ENCODE measurements around the gene CYP2A6.

CYP2A6 gene

DNA sequence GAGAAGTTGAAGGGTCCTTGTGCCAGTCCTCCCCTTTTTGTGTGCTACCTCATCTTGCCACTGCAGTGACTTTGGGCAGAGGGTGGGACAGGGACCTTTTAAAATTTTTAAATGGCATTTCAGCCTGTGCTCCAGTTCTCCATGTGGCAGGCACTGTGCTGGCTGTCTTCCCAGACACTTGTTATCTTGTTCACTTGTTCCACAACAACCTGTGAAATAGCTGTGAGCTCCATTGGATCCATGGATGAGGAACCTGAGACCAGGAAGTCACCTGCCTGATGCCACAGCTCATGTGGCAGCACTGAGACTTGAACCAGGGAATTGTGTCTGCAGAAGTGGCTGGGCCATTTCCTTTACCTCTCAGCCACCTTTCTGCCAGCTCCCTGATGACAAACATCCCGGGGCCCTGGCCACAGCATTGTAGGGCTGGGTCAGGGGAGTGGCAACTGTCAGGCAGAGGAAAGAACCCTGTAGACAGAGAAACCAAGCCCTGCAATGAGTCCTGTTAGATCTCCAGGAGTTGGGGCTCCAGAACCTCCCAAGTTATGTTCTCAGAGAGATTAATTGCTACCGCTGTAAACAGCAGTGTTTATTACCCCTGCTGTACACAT is 44.9 kb downstream of the CYP2A6 start:
- peak overlapping the region; percentile 56 for H3K27ac ChIP-seq
- no peak for TF ChIP-seq ZFX (IDR thresholded peaks at IDR 0.05; ENCODE audit: borderline replicate concordance)
- TF ChIP-seq, protein P1, sequence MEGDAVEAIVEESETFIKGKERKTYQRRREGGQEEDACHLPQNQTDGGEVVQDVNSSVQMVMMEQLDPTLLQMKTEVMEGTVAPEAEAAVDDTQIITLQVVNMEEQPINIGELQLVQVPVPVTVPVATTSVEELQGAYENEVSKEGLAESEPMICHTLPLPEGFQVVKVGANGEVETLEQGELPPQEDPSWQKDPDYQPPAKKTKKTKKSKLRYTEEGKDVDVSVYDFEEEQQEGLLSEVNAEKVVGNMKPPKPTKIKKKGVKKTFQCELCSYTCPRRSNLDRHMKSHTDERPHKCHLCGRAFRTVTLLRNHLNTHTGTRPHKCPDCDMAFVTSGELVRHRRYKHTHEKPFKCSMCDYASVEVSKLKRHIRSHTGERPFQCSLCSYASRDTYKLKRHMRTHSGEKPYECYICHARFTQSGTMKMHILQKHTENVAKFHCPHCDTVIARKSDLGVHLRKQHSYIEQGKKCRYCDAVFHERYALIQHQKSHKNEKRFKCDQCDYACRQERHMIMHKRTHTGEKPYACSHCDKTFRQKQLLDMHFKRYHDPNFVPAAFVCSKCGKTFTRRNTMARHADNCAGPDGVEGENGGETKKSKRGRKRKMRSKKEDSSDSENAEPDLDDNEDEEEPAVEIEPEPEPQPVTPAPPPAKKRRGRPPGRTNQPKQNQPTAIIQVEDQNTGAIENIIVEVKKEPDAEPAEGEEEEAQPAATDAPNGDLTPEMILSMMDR (IDR thresholded peaks at IDR 0.05) = no peak

DNA sequence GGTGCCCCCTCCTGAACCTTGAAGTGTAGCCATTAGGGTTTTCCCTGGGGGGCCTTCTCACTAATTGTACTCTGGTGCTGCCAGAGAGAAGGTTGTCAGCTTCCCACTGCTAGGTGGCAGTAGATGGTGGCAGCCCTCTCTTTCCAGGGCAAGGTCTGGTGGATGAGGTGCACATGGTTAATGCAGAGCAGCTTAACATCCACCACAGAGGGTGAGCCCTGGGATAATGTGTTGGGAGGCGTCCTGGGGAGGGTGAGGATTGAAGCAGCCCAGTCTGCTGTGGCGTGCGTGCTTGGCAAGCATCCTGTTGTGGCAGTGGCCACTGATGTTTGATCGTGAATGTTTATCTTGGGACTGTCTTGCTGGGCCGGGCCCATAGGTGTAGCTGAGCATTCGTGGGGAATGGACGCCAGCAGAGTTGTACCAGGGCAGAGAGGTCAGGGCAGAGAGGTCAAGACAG is 45.4 kb downstream of the CYP2A6 start:
- peak overlapping the region; percentile 56 for H3K27ac ChIP-seq
- TF ChIP-seq, protein P1 (IDR thresholded peaks at IDR 0.05) = peak; percentile 47
- no peak for TF ChIP-seq ZFX (IDR thresholded peaks at IDR 0.05; ENCODE audit: borderline replicate concordance)

DNA sequence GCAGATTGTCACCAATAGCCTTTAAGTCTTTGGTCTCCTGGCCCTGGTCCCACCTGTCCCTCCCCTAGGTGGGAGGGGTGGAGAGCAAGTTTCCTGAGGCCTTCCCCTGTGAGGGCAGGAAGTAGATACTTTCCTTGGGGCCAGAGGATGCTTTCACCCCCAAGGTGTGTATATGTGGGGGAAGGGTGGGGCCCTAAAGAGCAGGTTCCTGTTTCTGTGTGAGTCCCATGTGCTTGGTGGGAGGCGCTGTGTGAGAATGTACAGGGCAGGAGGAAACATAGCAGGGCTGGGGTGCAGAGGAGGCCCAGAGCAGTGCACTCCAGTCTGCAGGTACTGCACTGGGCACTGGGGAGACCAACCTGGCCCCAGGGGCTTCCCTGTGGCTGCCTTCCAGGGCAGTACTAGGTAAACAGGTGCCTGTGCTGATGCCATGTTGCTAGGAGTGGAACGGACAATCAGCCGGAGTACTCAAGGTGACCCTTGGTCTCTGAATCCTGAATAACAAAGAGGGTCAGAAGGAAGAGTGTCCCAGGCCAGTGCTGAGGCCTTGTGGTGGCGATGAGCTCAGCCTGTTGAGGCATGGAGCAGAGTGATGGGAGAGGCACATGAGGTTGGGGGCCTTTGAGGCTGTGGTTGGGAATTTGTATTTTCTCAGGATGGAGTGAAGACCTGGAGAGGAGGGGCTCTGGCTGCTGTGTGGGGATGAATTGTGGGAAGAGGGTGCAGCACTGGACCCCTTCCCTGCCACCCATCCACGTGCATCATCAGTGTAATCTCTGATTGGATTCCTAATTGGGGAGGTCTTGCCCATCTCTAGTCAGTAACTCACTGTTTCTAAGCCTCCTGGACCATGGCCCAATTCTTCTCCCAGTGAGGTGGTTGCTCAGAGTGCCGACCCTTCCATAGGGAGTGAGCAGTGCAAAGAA is 46.1 kb downstream of the CYP2A6 start:
- H3K27ac ChIP-seq = peak overlapping the region; percentile 56
- TF ChIP-seq, protein P1 (IDR thresholded peaks at IDR 0.05) = no peak
- TF ChIP-seq ZFX (IDR thresholded peaks at IDR 0.05; ENCODE audit: borderline replicate concordance) = no peak

DNA sequence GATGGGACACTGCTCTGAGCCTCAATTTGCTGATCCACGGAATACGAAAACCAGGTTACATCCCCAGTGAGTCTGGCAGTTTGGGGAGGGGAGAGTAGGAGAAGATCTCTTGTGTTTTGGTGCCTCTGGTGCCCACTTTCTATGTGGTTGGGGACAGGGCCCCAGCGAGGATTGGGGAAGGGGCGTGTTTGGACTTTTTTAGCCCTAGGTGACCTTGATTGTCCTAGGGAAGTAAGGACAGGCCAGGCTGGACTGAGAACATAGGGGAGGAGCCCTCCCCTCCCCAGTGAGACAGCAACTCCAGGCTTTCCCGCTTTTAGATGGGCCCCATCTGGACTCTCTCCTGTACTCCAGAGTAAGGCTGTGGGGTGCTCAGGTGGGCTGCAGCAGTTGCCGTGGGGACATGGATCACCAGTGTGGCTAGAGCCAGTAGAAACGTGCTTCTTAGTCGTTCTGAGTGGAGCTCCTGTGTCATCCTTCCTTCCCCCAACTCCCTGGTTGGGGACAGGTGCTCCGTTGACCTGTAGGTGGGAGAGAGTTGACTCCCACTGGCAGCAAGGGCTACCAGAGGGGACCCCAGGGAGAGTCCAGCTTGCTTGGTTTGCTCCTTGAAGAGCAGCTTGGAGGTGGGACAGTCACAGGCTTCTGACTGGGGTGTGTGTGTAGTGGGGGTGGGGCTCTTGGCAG is 46.9 kb downstream of the CYP2A6 start:
- TF ChIP-seq, protein P1 (IDR thresholded peaks at IDR 0.05) = no peak
- no peak for TF ChIP-seq ZFX (IDR thresholded peaks at IDR 0.05; ENCODE audit: borderline replicate concordance)
- peak overlapping the region; percentile 56 for H3K27ac ChIP-seq

DNA sequence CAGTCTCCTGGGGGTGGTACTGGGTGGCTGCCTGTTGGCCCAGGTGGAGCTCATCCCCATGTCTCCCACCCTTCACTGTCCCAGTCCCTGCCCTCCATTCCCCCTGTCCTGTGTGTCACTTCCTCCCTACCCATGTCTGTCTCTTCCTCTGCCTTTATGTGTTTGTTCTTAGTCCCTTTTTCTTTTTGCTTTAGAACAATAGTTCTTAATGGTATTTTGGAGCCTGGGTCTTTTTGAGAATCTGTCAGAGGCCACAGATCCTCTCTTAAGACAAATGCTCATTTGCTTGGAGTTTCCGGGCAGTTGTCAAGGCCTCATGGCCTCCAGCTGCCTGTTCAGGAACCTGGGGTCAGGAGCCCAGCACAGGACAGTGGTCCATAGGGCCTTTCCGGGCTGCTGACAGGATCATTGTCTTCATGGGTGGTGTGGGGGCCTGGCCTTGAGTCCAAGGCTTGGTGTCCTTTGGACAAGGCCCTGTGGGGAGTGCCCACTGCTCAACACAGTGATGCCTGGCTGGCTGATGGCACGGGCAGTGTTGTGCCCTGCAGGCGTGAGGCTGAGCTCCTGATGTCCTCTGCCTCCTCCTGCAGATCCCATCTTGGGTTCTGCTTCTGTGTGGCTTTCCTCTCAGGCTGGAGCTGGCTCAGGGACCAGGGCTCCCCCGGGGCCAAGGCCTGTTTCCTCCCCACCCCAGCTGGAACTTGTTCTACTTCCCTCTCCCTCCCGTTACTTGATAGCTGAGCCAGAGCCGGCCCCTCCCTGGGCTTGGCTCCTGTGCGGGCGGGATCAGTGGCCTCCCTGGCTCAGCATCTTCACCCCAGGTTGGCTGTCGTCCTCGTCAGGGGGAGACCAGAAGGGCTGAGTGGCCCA is 47.7 kb downstream of the CYP2A6 start:
- TF ChIP-seq ZFX (IDR thresholded peaks at IDR 0.05; ENCODE audit: borderline replicate concordance) = no peak
- TF ChIP-seq, protein P1 (IDR thresholded peaks at IDR 0.05) = no peak
- H3K27ac ChIP-seq = peak overlapping the region; percentile 56

DNA sequence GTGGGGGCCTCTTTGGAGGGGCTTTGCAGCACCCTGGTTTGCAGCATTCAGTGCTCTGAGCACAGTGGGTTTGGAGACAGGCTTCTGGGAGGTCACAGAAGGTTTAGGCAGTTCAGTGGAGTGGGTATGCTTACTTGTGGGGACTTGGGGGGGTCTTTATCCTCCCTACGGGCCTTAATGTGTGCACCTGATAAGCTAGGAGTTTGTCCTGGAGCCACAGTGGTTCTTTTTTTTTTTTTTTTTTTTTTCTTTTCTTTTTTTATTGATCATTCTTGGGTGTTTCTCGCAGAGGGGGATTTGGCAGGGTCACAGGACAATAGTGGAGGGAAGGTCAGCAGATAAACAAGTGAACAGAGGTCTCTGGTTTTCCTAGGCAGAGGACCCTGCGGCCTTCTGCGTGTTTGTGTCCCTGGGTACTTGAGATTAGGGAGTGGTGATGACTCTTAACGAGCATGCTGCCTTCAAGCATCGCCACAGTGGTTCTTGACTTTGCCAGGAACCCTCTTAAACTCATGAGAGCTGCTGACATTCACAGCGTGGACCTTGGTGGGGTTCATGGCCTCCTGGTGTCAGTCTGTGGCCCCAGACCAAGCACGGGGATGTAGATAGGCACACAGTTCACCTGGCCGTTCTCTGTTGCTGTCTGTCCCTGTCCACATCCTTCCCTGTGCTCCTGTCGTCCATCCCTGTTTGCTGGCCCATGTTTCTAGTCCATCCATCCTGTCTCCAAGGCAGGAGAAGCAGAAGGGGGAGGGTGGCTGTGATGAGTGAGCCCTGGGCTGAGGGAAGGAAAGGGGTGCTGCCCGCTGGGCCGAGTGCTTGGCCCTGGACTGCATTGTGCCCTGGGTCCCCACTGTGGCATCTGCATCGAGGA is 48.6 kb downstream of the CYP2A6 start:
- peak overlapping the region; percentile 56 for H3K27ac ChIP-seq
- TF ChIP-seq, protein P1 (IDR thresholded peaks at IDR 0.05) = no peak
- TF ChIP-seq ZFX (IDR thresholded peaks at IDR 0.05; ENCODE audit: borderline replicate concordance) = no peak
